ENCODE data around the gene MORC4.
A peak's percentile ranks its signal among the peaks of the same experiment; 100 is the strongest.

Gene MORC4

DNA sequence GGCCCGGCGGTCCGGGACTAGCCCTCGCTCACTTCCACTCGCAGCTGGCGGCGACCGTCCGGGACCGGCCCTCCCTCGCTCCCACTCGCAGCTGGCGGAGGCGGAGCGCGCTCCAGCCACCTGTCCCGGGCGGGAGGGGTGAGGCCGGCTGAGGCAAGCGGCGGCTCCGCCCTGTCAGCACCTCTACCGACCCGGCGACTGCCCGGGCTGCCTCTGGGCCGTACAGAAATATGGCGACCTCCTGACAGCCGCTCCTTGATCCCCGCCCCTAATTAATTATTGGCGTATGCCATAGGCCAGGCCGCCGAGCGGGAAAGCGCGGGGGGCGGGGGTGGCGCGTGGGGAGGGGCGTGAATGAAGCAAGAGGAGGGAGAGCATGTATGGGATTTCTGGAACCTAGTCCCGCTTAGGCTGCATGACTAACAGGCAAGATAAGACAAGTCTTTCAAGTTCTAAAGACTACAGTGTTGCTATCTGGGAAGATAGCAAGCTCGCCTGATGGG lies at the start of gene MORC4:
MORC4 (minus strand) TSS at position 200 of the 503 bp plus-strand sequence. CDS start 243 bp downstream, outside the sequence.
- H3K27me3 Mint-ChIP-seq = no peaks in the 10 kb centered on the region
- H3K27ac Mint-ChIP-seq = peak within 1 kb of the TSS; percentile 29
- peaks cover 3% of the 10 kb centered on the region for H3K4me1 Mint-ChIP-seq
- ATAC-seq (peak; percentile 95), DNase-seq (peak; percentile 66)
- no peaks in the 10 kb centered on the region for H3K9me3 Mint-ChIP-seq
- H3K36me3 Mint-ChIP-seq (ENCODE audit: low read depth) = no peaks in the 10 kb centered on the region
- peak within 1 kb of the TSS; percentile 80 for H3K4me3 Mint-ChIP-seq

DNA sequence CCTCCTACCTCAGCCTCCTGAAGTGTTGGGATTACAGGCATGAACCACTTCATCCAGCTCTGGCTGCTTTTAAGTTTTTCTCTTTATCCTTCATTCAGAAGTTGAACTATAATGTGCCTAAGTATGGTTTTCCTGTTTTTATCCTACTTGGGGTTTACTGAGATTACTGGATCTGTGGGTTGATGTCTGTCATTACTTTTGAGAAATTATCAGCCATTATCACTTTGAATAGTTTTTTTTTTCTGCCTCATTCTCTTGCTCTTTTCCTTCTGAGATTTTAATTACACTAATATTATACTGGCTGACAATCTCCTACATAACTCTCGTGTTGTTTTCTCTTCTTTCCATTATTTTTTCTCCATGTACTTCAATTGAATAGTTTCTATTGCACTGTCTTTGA lies 47.6 kb upstream of the MORC4 start:
- Mint-ChIP-seq H3K36me3 (ENCODE audit: low read depth) (no peaks in the 10 kb centered on the region), H3K27ac (no peak overlapping the region), H3K9me3 (no peaks in the 10 kb centered on the region), H3K4me3 (no peak overlapping the region), H3K4me1 (no peaks in the 10 kb centered on the region), H3K27me3 (peaks cover 5% of the 10 kb centered on the region)
- no peak for DNase-seq
- no peak for ATAC-seq

DNA sequence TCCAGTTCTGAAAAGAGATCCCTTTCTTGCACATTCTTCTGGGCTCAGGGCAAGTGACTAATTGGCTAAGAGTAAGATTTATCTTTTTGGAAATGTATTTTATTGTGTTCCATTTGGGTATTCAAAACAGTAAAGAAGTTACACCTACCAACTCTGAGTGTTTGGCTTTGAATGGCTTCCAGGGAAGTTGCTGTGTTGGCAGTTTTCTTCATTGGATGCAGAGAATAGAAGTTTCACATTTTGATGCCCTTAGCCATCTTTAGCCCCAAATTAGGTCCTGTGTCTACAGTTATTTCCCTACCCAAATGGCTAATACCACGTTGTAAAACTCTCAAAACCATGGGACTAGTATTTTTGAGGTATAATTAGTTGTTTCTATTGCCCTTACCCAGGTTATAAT lies 29.7 kb upstream of the MORC4 start:
- Mint-ChIP-seq H3K4me1 (no peaks in the 10 kb centered on the region), H3K9me3 (no peaks in the 10 kb centered on the region), H3K36me3 (ENCODE audit: low read depth) (no peaks in the 10 kb centered on the region), H3K27ac (no peak overlapping the region), H3K27me3 (peaks cover 2% of the 10 kb centered on the region), H3K4me3 (no peak overlapping the region)
- DNase-seq (no peak), ATAC-seq (no peak)

DNA sequence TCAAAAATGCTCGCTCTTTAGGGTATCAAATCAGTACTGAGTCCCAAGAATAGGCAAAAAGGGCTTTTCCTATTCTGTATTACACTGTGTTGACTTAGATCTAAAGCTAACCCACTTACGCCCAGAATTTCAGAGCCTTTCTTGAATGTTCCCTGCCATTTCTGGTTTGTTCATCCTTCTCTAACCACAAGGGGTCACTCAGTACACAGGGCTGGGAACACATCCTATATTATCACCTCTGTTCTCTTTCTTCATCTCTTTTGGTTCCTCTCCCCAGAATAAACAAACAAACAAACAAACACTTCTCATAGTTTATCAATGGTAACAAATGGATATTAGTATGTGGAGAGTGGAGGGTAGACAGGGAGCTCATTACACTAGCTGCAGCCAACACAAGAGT lies 25.5 kb upstream of the MORC4 start:
- Mint-ChIP-seq H3K36me3 (ENCODE audit: low read depth) (no peaks in the 10 kb centered on the region), H3K27ac (no peak overlapping the region), H3K27me3 (peaks cover 2% of the 10 kb centered on the region), H3K4me3 (no peak overlapping the region), H3K9me3 (no peaks in the 10 kb centered on the region), H3K4me1 (no peaks in the 10 kb centered on the region)
- no peak for DNase-seq
- ATAC-seq = no peak

DNA sequence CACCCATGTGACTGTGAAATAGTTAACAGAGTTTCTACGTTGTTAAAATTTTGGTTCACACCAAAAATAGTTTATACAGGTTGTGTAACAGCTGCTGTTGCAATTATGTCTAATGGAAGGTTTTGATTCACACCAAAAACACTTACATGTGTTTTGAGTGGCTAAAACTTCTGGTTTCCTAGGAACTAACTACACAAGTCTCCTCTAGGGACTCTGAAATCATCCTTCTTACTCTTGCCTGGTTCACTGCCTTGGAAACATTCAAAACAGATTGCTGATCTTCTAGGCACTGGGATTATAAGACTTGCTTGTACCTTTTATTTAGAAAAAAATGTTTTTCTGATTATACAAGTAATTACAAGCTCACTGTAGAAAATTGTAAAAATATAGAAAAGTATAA lies 14.9 kb upstream of the MORC4 start:
- H3K4me1 Mint-ChIP-seq = no peaks in the 10 kb centered on the region
- H3K27me3 Mint-ChIP-seq = no peaks in the 10 kb centered on the region
- no peak overlapping the region for H3K4me3 Mint-ChIP-seq
- DNase-seq (no peak), ATAC-seq (no peak)
- no peaks in the 10 kb centered on the region for H3K9me3 Mint-ChIP-seq
- H3K36me3 Mint-ChIP-seq (ENCODE audit: low read depth) = no peaks in the 10 kb centered on the region
- H3K27ac Mint-ChIP-seq = no peak overlapping the region

DNA sequence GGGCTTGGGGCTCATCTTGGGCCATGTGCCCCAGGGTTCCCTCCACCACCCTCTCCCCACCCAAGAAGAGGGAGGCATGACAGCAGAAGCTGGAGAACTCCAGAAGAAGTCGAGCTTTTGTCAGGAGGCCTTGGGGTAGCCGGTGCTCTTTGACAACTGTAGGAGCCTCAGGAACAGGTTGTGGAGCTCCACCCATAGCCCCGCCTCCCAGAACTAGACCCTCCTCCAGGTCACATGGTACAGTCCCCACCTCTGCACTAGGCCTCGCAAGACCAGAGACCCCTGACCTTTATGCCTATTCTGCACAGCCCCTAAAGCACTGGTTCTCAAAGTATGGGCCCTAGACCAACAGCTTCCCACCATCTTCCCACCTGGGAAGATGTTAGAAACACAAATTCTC lies 8.0 kb upstream of the MORC4 start:
- no peak overlapping the region for H3K27ac Mint-ChIP-seq
- no peak for ATAC-seq
- no peaks in the 10 kb centered on the region for H3K9me3 Mint-ChIP-seq
- no peaks in the 10 kb centered on the region for H3K27me3 Mint-ChIP-seq
- DNase-seq = no peak
- H3K36me3 Mint-ChIP-seq (ENCODE audit: low read depth) = no peaks in the 10 kb centered on the region
- no peak overlapping the region for H3K4me3 Mint-ChIP-seq
- no peaks in the 10 kb centered on the region for H3K4me1 Mint-ChIP-seq

DNA sequence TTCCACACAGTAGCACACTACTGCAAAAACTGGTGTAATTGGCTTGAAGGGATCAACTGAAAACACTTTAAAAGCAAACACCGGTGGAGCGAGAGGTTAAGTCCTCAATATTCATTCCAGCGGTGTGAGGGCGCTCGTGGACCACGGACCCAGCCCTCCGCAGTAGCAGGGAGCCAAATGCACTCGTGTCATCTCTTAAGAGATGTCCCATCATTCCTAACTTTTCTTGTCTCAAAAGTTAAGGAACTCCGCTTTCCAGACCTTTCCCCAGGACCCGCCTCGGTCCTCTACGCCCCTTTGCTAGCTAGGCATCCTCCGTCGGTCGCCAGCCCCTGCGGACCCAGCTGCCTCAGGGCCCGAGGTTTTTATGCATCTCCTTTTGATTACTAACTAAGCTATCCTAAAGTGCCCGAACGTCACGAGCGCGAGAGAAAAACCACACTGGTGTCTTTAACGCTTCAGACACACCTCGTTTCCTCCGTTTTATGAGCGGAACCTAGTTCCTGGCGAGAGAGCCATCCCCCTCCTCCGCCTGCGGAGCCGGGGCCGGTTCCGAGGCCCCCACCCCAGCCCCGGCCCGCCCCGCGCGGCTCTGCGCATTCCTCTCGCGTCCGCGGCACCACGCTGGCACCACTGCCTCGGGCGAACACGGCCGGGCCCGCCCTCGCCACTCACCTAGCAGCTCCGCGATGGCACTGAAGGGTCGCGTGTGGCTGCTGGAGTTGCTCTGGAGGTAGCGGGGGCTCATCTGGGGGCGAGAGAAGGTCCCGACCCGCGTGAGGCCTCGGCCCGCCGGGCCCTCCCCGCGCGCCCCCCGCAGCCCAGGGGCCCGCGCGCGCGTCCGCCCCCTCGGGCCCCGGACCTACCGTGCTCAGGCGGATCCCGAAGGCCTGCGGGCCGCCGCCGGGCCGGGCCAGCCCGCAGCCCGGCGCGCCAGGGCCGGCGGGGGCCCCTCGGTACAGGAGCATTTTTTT lies 723 bp downstream of the MORC4 start:
- H3K4me3 Mint-ChIP-seq = peak overlapping the region; percentile 80
- no peaks in the 10 kb centered on the region for H3K36me3 Mint-ChIP-seq (ENCODE audit: low read depth)
- DNase-seq (peak; percentile 39), ATAC-seq (peak; percentile 16)
- peak overlapping the region; percentile 29 for H3K27ac Mint-ChIP-seq
- no peaks in the 10 kb centered on the region for H3K27me3 Mint-ChIP-seq
- no peaks in the 10 kb centered on the region for H3K9me3 Mint-ChIP-seq
- H3K4me1 Mint-ChIP-seq = peaks cover 3% of the 10 kb centered on the region

DNA sequence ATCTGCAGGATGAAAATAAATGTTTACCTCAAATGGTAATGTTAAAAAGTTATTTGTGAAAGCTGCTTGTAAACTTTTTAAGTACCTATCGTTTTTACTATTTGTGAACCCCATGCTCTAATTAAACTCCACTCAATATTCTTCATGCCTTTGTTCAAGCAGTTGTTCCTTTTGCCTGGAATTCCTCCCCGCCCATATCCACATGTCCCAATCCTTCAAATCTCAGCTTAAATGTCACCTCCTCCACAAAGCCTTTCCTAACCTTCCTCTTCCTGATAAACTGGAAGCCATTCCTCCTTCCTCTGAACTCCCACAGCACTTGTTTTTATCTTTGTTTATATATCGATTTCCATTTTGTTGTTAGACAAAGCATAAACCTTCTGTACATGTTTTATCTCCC lies 2.4 kb downstream of the MORC4 start:
- Mint-ChIP-seq H3K9me3 (no peaks in the 10 kb centered on the region), H3K36me3 (ENCODE audit: low read depth) (no peaks in the 10 kb centered on the region), H3K27ac (no peak overlapping the region), H3K4me1 (peaks cover 3% of the 10 kb centered on the region), H3K4me3 (no peak overlapping the region), H3K27me3 (no peaks in the 10 kb centered on the region)
- DNase-seq (no peak), ATAC-seq (no peak)

DNA sequence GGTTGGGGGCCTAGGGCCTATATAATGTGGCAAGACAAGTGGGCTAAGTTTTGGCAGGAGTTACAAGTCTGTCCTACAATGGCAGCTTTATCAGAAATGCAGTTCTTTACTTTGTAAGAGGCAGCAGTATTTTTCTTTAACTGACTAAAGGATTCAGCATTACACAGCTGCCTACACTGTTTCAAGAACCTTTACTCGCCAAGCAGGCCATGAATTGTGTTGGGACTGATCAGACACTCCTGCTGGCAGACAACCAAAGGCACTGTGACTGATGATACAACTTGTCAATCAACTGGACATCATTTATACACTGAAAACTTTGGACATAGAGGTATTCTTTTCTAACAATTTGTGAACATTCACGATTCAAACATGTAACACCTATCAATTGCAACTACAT lies 4.3 kb downstream of the MORC4 start:
- no peak overlapping the region for H3K27ac Mint-ChIP-seq
- H3K4me3 Mint-ChIP-seq = no peak overlapping the region
- H3K9me3 Mint-ChIP-seq = no peaks in the 10 kb centered on the region
- H3K4me1 Mint-ChIP-seq = peaks cover 3% of the 10 kb centered on the region
- ATAC-seq = no peak
- no peaks in the 10 kb centered on the region for H3K27me3 Mint-ChIP-seq
- DNase-seq = no peak
- H3K36me3 Mint-ChIP-seq (ENCODE audit: low read depth) = peaks cover 3% of the 10 kb centered on the region

DNA sequence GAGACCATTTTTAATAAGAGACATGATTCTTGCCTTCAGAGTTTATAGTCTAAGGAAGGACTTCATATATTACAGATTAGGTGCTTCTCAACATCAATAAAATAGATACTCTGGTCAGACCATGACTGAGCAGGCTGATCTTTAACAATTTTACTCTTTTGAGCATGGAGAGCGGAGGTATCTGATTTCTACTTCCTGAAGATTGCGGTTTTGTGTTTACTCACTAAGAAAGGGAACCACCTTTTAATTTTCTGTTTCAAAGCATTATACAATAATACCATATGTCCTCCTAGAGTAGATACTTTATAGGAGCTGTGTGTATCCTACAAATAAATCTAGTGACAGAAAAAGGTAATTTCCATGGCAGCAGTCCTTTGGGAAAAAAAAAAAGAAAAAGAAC lies 12.5 kb downstream of the MORC4 start:
- H3K27me3 Mint-ChIP-seq = no peaks in the 10 kb centered on the region
- ATAC-seq = no peak

DNA sequence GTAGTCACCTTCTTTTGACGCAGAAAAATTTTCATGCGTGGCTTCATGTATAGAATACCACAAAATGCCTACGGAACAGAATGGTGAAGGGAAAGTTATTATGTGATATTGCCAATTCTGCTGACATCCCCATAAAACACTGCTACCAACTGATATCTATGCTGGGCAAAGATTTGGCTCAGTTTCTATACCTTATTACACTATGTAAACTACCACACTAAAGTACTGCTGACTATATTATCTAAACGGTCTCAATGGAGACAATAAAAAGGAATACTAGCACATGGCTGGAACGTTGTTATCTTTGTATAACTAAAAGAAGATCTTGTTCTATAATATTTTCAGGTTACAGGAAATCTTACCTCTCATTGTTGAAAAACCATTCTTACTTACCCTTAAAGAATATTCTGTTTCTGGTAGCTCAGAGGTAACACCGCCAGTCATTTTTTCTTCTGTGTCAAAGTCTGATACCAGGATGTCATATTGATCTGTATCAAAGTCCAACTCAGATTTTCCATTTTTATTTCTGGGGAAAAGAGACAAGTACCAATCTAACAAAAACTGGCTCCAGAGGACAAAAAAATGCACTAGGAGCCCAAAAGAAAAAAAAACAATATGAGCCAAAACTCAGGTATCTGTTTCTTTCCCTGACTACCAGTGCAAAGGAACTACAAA lies 18.9 kb downstream of the MORC4 start:
- ATAC-seq (no peak), DNase-seq (no peak)
- Mint-ChIP-seq H3K4me1 (no peaks in the 10 kb centered on the region), H3K9me3 (no peaks in the 10 kb centered on the region), H3K4me3 (no peak overlapping the region), H3K36me3 (ENCODE audit: low read depth) (peaks cover 1% of the 10 kb centered on the region), H3K27me3 (no peaks in the 10 kb centered on the region), H3K27ac (no peak overlapping the region)

More for the DNA sequence above, 12.5 kb downstream of the MORC4 start:
- Mint-ChIP-seq H3K27ac (no peak overlapping the region), H3K4me3 (no peak overlapping the region), H3K9me3 (no peaks in the 10 kb centered on the region), H3K4me1 (peaks cover 8% of the 10 kb centered on the region), H3K36me3 (ENCODE audit: low read depth) (peaks cover 5% of the 10 kb centered on the region)
- DNase-seq = no peak

DNA sequence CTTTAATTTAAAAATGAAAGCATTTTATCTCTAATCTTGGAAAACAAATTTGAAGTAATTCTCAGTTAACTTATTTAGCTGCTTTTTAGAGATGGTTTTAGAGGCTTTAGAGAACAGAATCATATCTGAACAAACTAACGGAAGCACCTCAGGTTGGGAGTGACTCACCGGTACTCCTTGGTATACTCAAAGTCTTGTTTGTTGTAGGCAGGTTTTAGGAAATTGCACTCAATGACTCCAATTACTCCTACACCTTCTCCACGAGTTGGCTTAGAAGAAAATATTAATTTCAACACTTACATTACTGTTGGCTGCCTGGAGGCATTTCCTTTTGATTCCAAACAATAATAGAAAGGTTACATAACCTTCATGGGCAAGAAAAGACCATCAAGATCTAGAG lies 23.6 kb downstream of the MORC4 start:
- Mint-ChIP-seq H3K36me3 (ENCODE audit: low read depth) (peaks cover 6% of the 10 kb centered on the region), H3K27ac (no peak overlapping the region), H3K27me3 (no peaks in the 10 kb centered on the region), H3K4me3 (no peak overlapping the region), H3K9me3 (no peaks in the 10 kb centered on the region), H3K4me1 (no peaks in the 10 kb centered on the region)
- no peak for ATAC-seq
- no peak for DNase-seq

DNA sequence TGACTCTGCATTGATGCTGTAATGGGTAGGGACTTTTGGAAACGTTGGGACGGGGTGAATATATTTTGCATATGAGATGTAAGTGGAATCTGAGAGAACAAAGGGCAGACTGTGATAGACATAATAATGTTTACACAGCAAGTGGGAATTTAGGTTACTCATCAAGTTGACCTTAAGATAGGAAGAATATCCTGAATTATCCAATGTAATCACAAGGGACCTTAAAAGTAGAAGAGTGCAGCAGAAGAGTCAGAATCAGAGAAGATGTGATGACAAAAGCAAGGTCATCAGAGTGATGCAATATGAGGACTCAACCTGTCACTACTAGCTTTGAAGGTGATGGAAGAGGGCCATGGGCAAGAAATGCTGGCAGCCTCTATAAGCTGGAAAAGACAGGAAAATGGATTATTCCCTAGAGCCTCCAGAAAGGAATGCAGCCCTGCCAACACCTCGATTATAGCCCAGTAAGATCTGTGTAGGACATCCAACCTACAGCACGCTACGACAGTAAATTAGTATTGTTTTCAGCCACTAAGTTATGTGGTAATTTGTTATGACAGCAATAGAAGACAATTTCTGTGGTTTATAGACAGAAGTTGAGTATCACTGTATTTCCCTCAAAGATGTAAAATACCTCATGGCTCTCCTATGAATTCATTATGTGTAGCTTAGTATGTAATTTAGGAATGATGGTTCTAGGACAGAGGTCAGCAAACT lies 26.4 kb downstream of the MORC4 start:
- Mint-ChIP-seq H3K27me3 (no peaks in the 10 kb centered on the region), H3K4me1 (no peaks in the 10 kb centered on the region), H3K36me3 (ENCODE audit: low read depth) (peaks cover 16% of the 10 kb centered on the region), H3K9me3 (no peaks in the 10 kb centered on the region), H3K27ac (no peak overlapping the region), H3K4me3 (no peak overlapping the region)
- no peak for ATAC-seq
- DNase-seq = no peak

DNA sequence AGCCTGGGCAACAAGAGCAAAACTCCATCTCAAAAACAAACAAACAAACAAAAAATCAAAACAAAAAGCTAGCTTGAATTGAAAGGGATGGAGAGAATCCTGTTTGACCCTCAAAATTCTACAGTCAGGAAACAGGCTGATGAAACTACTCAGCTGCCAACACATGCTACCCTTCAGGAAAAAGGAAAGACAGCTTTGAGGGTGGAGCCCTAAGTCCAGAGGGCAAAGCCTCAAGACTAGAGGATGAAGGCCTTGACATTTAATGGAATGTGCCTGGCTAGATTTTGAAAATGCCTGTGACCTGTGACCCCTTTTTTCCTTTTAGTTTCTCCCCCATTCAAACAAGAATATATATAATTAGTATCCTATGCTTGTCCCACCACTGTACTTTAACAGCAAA lies 27.1 kb downstream of the MORC4 start:
- Mint-ChIP-seq H3K4me3 (no peak overlapping the region), H3K9me3 (no peaks in the 10 kb centered on the region), H3K27me3 (no peaks in the 10 kb centered on the region), H3K36me3 (ENCODE audit: low read depth) (peaks cover 21% of the 10 kb centered on the region), H3K27ac (no peak overlapping the region), H3K4me1 (no peaks in the 10 kb centered on the region)
- no peak for DNase-seq
- ATAC-seq = no peak
